A549 (cell line): ENCODE measurements around the gene APOL2. TPM values are rescaled to one million over a fixed set of nuclear protein-coding genes. Genes with fewer than 3 reads are reported as not detected.
"Not testable (repeated sequence)": the region's sequence is repeated elsewhere in the genome, so short reads cannot be mapped to it uniquely, and the experiment has no call there.

Experiments used
- ATAC-seq, 2 experiments: fragments of 200-7000 bp in 1 of 2; fragments of >200 bp in 1 of 2; cut with Nextera tagmentation in 1 of 2; cut with Tn5 transposase in 1 of 2; 3 replicates each; pipeline versions ENCODE4 v1.8.0 to v1.9.1; 2018 to 2020; ENCODE audit warnings: mild to moderate bottlenecking in 1 of 2, moderate library complexity in 1 of 2
- CTCF ChIA-PET: fragments of 300-600 bp; sonication (Branson Sonifier 250); formaldehyde crosslinking; extraction: SDS; loops from one replicate; lab custom pipeline; 2021; ENCODE audit warnings: antibody characterized with exemption, inconsistent platforms; lab: Yijun Ruan, JAX
- POLR2A ChIA-PET: fragments of 350-600 bp; formaldehyde crosslinking; extraction: SDS; loops from one replicate; lab custom pipeline; 2021; ENCODE audit warnings: antibody characterized with exemption, inconsistent platforms; lab: Yijun Ruan, JAX
- DNase-seq, 2 experiments: peaks; one replicate each; pipeline versions ENCODE4 v3.0.0 to v3.0.0-alpha.2; 2011 to 2016; ENCODE audit warnings: low read depth in 1 of 2, low spot score in 1 of 2
- FAIRE-seq: peaks from 2 replicates; lab custom pipeline; 2011; peaks lifted over from hg19 to GRCh38; lab: Jason Lieb, UNC
- H3K27ac ChIP-seq, 2 experiments: fragments of >200 bp; sonication (Bioruptor Twin); formaldehyde crosslinking; 3 replicates each; pipeline ENCODE4 v1.5.1; 2016 to 2017
- H3K4me1 ChIP-seq: fragments of >200 bp; sonication (Bioruptor Twin); formaldehyde crosslinking; 3 replicates; pipeline ENCODE4 v1.6.1; 2016
- H3K4me2 ChIP-seq: fragments of >200 bp; sonication (Bioruptor Twin); formaldehyde crosslinking; 3 replicates; pipeline ENCODE4 v1.6.1; 2016
- H3K4me3 ChIP-seq: fragments of >200 bp; sonication (Bioruptor Twin); formaldehyde crosslinking; 3 replicates; pipeline ENCODE4 v1.5.1; 2016
- H3K9me3 ChIP-seq: fragments of >200 bp; sonication (Bioruptor Twin); formaldehyde crosslinking; 3 replicates; pipeline ENCODE4 v1.6.1; 2016
- BHLHE40 ChIP-seq: IDR thresholded peaks from 2 replicates; pipeline ENCODE4 v1.6.1; 2012; ENCODE audit warnings: low read depth, low read length, inconsistent platforms
- CBX8 ChIP-seq: fragments of 200-600 bp; sonication (generic); IDR thresholded peaks from 2 replicates; pipeline ENCODE4 v1.6.1; 2016
- CEBPB ChIP-seq, 2 experiments: fragments of >200 bp in 1 of 2; sonication (Bioruptor Twin) in 1 of 2; formaldehyde crosslinking in 1 of 2; IDR thresholded peaks; 2 replicates each; pipeline ENCODE4 v1.6.1; 2012 to 2016
- EHF ChIP-seq: fragments of 250-450 bp; sonication (Bioruptor Pico); IDR thresholded peaks from 2 replicates; pipeline ENCODE4 v1.5.0; 2020; ENCODE audit warnings: mild to moderate bottlenecking
- EHMT2 ChIP-seq: fragments of 200-600 bp; sonication (generic); IDR thresholded peaks from 2 replicates; pipeline ENCODE4 v1.6.1; 2016; ENCODE audit warnings: antibody characterized with exemption, low read depth, mild to moderate bottlenecking, moderate library complexity
- ELK1 ChIP-seq: fragments of 150-350 bp; IDR thresholded peaks from 2 replicates; pipeline ENCODE4 v1.6.1; 2014; ENCODE audit warnings: low read depth, mild to moderate bottlenecking, low read length
- EP300 ChIP-seq, 2 experiments: fragments of >200 bp; sonication (Bioruptor Twin); formaldehyde crosslinking; IDR thresholded peaks; 2 replicates in 1 of 2; 3 replicates in 1 of 2; pipeline ENCODE4 v1.6.1; 2016 to 2017
- ESRRA ChIP-seq: fragments of 150-350 bp; IDR thresholded peaks from 2 replicates; pipeline ENCODE4 v1.6.1; 2014; ENCODE audit warnings: mild to moderate bottlenecking, low read length, borderline replicate concordance
- FOSB ChIP-seq: fragments of 250-450 bp; sonication (Bioruptor Pico); IDR thresholded peaks from 2 replicates; pipeline ENCODE4 v1.5.0; 2020; ENCODE audit warnings: mild to moderate bottlenecking, moderate library complexity
- FOSL2 ChIP-seq, 2 experiments: fragments of 450-650 bp in 1 of 2; fragments of >200 bp in 1 of 2; sonication (Bioruptor Twin) in 1 of 2; formaldehyde crosslinking; IDR thresholded peaks; 2 replicates each; pipeline versions ENCODE4 v1.5.0 to v1.6.1; 2016 to 2020; ENCODE audit warnings: mild to moderate bottlenecking in 1 of 2, moderate library complexity in 1 of 2
- HDAC2 ChIP-seq: fragments of 200-600 bp; sonication (generic); IDR thresholded peaks from 2 replicates; pipeline ENCODE4 v1.6.1; 2016
- MAFK ChIP-seq: fragments of 450-650 bp; IDR thresholded peaks from 2 replicates; pipeline ENCODE4 v1.6.1; 2014; ENCODE audit not compliant: partially characterized antibody
- NR3C1 ChIP-seq: fragments of >200 bp; sonication (Bioruptor Twin); formaldehyde crosslinking; IDR thresholded peaks from 3 replicates; pipeline ENCODE4 v1.6.1; 2017
- RAD21 ChIP-seq, 2 experiments: fragments of >200 bp in 1 of 2; sonication (Bioruptor Twin) in 1 of 2; formaldehyde crosslinking in 1 of 2; IDR thresholded peaks in 1 of 2; conservative IDR thresholded peaks in 1 of 2; 2 replicates in 1 of 2; 3 replicates in 1 of 2; pipeline ENCODE4 v1.6.1; 2012 to 2018; ENCODE audit warnings: inconsistent platforms in 1 of 2
- RARB ChIP-seq: fragments of 250-450 bp; sonication (Bioruptor Pico); IDR thresholded peaks from 2 replicates; pipeline ENCODE4 v1.8.0; 2021; ENCODE audit warnings: mild to moderate bottlenecking, moderate library complexity
- RCOR1 ChIP-seq: fragments of 150-350 bp; IDR thresholded peaks from 2 replicates; pipeline ENCODE4 v1.6.1; 2014; ENCODE audit warnings: antibody characterized with exemption, low read length, low read depth
- RFX5 ChIP-seq: fragments of 450-650 bp; IDR thresholded peaks from 2 replicates; pipeline ENCODE4 v1.7.1; 2014; ENCODE audit warnings: antibody characterized with exemption, mild to moderate bottlenecking, moderate library complexity
- RNF2 ChIP-seq: fragments of 200-600 bp; sonication (generic); IDR thresholded peaks from 2 replicates; pipeline ENCODE4 v1.6.1; 2016; ENCODE audit warnings: low read depth, mild to moderate bottlenecking, antibody characterized with exemption, moderate library complexity, borderline replicate concordance
- TFCP2L1 ChIP-seq: fragments of 250-450 bp; sonication (Bioruptor Pico); IDR thresholded peaks from 2 replicates; pipeline ENCODE4 v1.5.0; 2021; ENCODE audit warnings: mild to moderate bottlenecking
- TP53 ChIP-seq: fragments of 250-450 bp; sonication (Bioruptor Pico); IDR thresholded peaks from 2 replicates; pipeline ENCODE4 v1.5.0; 2021; ENCODE audit warnings: mild to moderate bottlenecking, moderate library complexity
- WGBS: methylation state at CpG from one replicate; pipeline ENCODE4 v1.1.6; 2017; ENCODE audit errors: missing lambda C conversion rate; 5-methylcytosine and 5-hydroxymethylcytosine counted together
- polyA plus RNA-seq, 4 experiments: library from polyadenylated mRNA; depleted of rRNA in 3 of 4; stranded (reverse); fragments of >200 nt; fragmentation: RNase III in 1 of 4; extraction: RNeasy Plus Mini Kit Qiagen cat#74134 plus additional on column Dnase treatment in 1 of 4; gene quantifications; 2 replicates in 3 of 4; 3 replicates in 1 of 4; pipeline ENCODE4 v1.2.3, GENCODE V29; 2011 to 2017

APOL2 gene
- polyA plus RNA-seq, 2 of the 4 experiments (the other 2 are of a cell fraction): 8.7 to 23.8 TPM

DNA sequence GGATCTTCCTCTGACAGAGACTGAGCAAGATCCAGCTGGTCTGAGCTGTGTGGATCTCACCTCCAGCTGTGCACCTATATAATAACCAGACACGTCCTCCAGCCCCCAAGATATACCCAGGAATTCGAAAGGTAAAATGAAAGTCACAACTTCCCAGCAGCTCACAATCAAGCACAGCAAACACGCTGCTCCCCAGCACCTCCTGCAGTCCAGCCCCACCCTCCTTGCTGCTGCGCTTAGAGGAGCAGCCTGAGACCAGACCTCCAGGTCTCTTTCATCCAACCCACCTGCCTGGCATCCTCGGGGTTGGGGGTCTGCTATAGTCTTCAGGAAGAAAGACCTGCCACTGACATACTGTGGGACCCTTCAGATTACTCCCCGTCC is 34.7 kb downstream of the APOL2 start:
- no peak for FAIRE-seq
- Histone ChIP-seq H3K4me2 (no peak overlapping the region), H3K9me3 (no peaks in the 10 kb centered on the region), H3K27ac (no peak overlapping the region), H3K4me3 (no peak overlapping the region), H3K4me1 (no peaks in the 10 kb centered on the region)
- POLR2A ChIA-PET: no interaction called here
- WGBS: 36% methylated on average over 6 of the region's 6 CpGs
- ATAC-seq: no peak
- DNase-seq: no peak
- CTCF ChIA-PET: interaction anchor here (1.7 kb wide), 1 partner anchor 12 kb away, joined by 6 read pairs; no protein-coding TSS in a partner anchor
- no peak for TF ChIP-seq ESRRA
- TF ChIP-seq CBX8: no peak
- no peak for TF ChIP-seq RCOR1
- TF ChIP-seq EHF (CRISPR knock-in tag): no peak
- TF ChIP-seq RFX5: no peak
- no peak for TF ChIP-seq ELK1
- TF ChIP-seq HDAC2: no peak
- TF ChIP-seq BHLHE40: no peak
- no peak for TF ChIP-seq RARB (CRISPR knock-in tag)
- TF ChIP-seq EHMT2: no peak
- TF ChIP-seq CEBPB (IDR thresholded peaks at IDR 0.05): no peak
- TF ChIP-seq EP300 (IDR thresholded peaks at IDR 0.05): no peak
- TF ChIP-seq NR3C1: no peak

DNA sequence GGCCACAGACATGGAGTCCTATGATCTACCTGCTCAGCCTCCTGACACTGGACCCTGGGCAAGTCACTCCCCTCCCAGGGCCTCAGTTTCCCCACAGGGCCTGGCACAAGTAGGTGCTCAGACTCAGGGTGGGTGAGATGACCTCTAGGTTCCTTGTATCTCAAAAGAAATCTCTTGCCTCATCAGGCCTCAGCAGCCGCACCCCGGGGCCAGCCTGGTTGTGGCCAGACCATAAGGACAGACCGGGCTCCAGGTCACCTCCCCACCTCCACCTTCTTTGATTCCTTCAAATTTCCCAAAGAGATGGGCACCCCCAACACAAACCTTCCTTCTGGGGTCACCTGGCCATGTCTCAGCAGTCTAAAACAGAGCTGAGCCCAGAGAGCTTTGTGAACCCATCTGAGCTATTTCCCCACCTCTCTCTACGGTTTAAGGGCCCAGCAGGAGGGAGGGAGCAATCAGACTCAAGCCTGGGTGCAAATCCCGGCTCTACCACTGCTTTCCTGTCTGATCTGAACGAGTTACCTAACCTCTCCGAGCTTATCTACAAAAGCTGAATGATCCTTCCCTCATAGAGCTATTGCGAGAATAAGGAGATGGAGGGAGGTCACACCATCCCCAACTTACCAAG is 35.2 kb downstream of the APOL2 start:
- TF ChIP-seq FOSB (CRISPR knock-in tag): no peak
- TF ChIP-seq MAFK: no peak
- no peak for TF ChIP-seq EP300 (IDR thresholded peaks at IDR 0.05)
- no peak for TF ChIP-seq FOSL2 (IDR thresholded peaks at IDR 0.05)
- TF ChIP-seq FOSL2 (CRISPR knock-in tag; IDR thresholded peaks at IDR 0.05): no peak
- TF ChIP-seq TFCP2L1 (CRISPR knock-in tag): no peak
- no peak for TF ChIP-seq RNF2
- TF ChIP-seq TP53 (CRISPR knock-in tag): no peak
- no peak for TF ChIP-seq RAD21 (conservative IDR thresholded peaks at IDR 0.05 in 1 of 2, IDR thresholded peaks at IDR 0.05 in 1 of 2)
- WGBS: 58% methylated on average over 7 of the region's 8 CpGs
- Histone ChIP-seq H3K9me3 (no peaks in the 10 kb centered on the region), H3K27ac (no peak overlapping the region), H3K4me2 (no peak overlapping the region), H3K4me3 (no peak overlapping the region), H3K4me1 (no peaks in the 10 kb centered on the region)
- CTCF ChIA-PET: interaction anchor here (1.7 kb wide), 1 partner anchor 13 kb away, joined by 6 read pairs; no protein-coding TSS in a partner anchor
- ATAC-seq: no peak
- POLR2A ChIA-PET: no interaction called here
- no peak for DNase-seq
- no peak for FAIRE-seq

DNA sequence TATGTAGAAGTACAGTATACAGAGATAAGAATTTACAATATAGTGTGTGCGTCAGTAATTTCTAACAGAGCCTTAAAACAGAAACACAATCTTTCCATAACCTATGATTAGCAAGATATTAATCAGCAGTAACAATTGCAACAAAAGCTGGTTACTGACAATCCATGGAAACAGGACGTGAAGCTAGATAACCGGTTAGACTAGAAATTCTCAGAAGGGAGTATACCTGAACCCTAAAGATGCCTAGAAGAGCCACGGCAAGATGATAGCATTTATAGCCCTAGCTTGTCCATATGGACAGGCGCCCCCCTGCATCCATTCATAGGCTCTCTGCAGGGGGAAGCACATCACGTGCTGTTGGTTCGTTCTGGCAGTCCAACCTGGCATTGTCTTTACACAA is 35.9 kb downstream of the APOL2 start:
- CTCF ChIA-PET: interaction anchor here (0.9 kb wide), 1 partner anchor 14 kb away, joined by 3 read pairs; no protein-coding TSS in a partner anchor
- POLR2A ChIA-PET, DNase-seq: not testable (repeated sequence)

GRCh38 chr22:36202906-36203305 is 36.4 kb downstream of the APOL2 start:
- H3K27ac ChIP-seq, POLR2A ChIA-PET, H3K4me1 ChIP-seq, H3K4me2 ChIP-seq, H3K4me3 ChIP-seq, H3K9me3 ChIP-seq, FAIRE-seq, DNase-seq: not testable (repeated sequence)
- CTCF ChIA-PET: interaction anchor here (0.6 to 1.0 kb wide), 3 partner anchors 10 to 99 kb away, joined by 3 read pairs; no protein-coding TSS in a partner anchor
- WGBS: 64% methylated on average over 8 of the region's 8 CpGs
- 0 out of 6 replicates have a peak, but pooled peaks of 1 of the 2 experiments have one; percentile 51 for ATAC-seq

More for the DNA sequence above, 35.9 kb downstream of the APOL2 start:
- H3K27ac ChIP-seq, FAIRE-seq, H3K4me3 ChIP-seq, H3K4me1 ChIP-seq, ATAC-seq, H3K4me2 ChIP-seq, H3K9me3 ChIP-seq: not testable (repeated sequence)
- WGBS: 85% methylated on average over 7 of the region's 7 CpGs
